GM21737 (cell line): Measurements from ENCODE around the gene CACNA2D1.
"Not testable (repeated sequence)": the region's sequence is repeated elsewhere in the genome, so short reads cannot be mapped to it uniquely, and the experiment has no call there.

Source experiments
- ATAC-seq: cut with Tn5 transposase; IDR thresholded peaks from one replicate; pipeline ENCODE4 v1.9.1; 2021; ENCODE audit warnings: mild to moderate bottlenecking, moderate library complexity; ENCODE audit not compliant: unreplicated experiment

The CACNA2D1 gene

GRCh38 chr7:82053453-82054032 lies 390.0 kb downstream of the CACNA2D1 start:
- ATAC-seq: no peak

- no peak for ATAC-seq
These were observed 392.0 kb downstream of the CACNA2D1 start for GRCh38 chr7:82051601-82052000.

GRCh38 chr7:82050792-82051191 lies 392.8 kb downstream of the CACNA2D1 start:
- no peak for ATAC-seq

- no peak for ATAC-seq
These were observed 393.6 kb downstream of the CACNA2D1 start for GRCh38 chr7:82049891-82050533.

- ATAC-seq: no peak
These were observed 394.1 kb downstream of the CACNA2D1 start for GRCh38 chr7:82049442-82049841.

GRCh38 chr7:82044497-82045080 lies 399.0 kb downstream of the CACNA2D1 start:
- no peak for ATAC-seq

- no peak for ATAC-seq
These were observed 404.0 kb downstream of the CACNA2D1 start for GRCh38 chr7:82039621-82040020.

- no peak for ATAC-seq
These were observed 407.3 kb downstream of the CACNA2D1 start for GRCh38 chr7:82036146-82036886.

- no peak for ATAC-seq
These were observed 408.1 kb downstream of the CACNA2D1 start for GRCh38 chr7:82035456-82035855.

- ATAC-seq: no peak
These were observed 410.7 kb downstream of the CACNA2D1 start for GRCh38 chr7:82032901-82033300.

GRCh38 chr7:82029236-82029913 lies 414.2 kb downstream of the CACNA2D1 start:
- ATAC-seq: no peak

GRCh38 chr7:82028097-82028496 lies 415.5 kb downstream of the CACNA2D1 start:
- ATAC-seq: no peak

GRCh38 chr7:82021713-82022112 lies 421.9 kb downstream of the CACNA2D1 start:
- no peak for ATAC-seq

- no peak for ATAC-seq
These were observed 422.5 kb downstream of the CACNA2D1 start for GRCh38 chr7:82021036-82021435.

GRCh38 chr7:82019551-82020475 lies 423.8 kb downstream of the CACNA2D1 start:
- no peak for ATAC-seq

- ATAC-seq: no peak
These were observed 425.4 kb downstream of the CACNA2D1 start for GRCh38 chr7:82018226-82018625.

GRCh38 chr7:82017334-82017943 lies 426.1 kb downstream of the CACNA2D1 start:
- ATAC-seq: no peak

GRCh38 chr7:82015751-82016150 lies 427.8 kb downstream of the CACNA2D1 start:
- no peak for ATAC-seq

GRCh38 chr7:82014574-82014973 lies 429.0 kb downstream of the CACNA2D1 start:
- not testable (repeated sequence) for ATAC-seq

GRCh38 chr7:82012453-82012852 lies 431.1 kb downstream of the CACNA2D1 start:
- ATAC-seq: no peak
